Subcutaneous abdominal adipose tissue (tissue), 5 donors: ENCODE data around the gene IDE.
"Not testable (repeated sequence)": the region's sequence is repeated elsewhere in the genome, so short reads cannot be mapped to it uniquely, and the experiment has no call there.

Experiments used
- H3K27ac ChIP-seq: one replicate; pipeline ENCODE4 v1.7.0; 2013; ENCODE audit warnings: low read depth, mild to moderate bottlenecking, inconsistent platforms, low read length, moderate library complexity
- H3K27me3 ChIP-seq, 5 donors: one replicate each; pipeline ENCODE4 v1.7.0; 2013; ENCODE audit warnings: low read length in 5 of 5, inconsistent platforms in 1 of 5; ENCODE audit not compliant: control insufficient read depth in 5 of 5, insufficient read depth in 4 of 5
- H3K36me3 ChIP-seq, 5 donors: one replicate each; pipeline ENCODE4 v1.7.0; 2013; ENCODE audit warnings: low read length in 5 of 5; ENCODE audit not compliant: control insufficient read depth in 5 of 5, insufficient read depth in 5 of 5
- H3K4me1 ChIP-seq, 5 donors: one replicate each; pipeline ENCODE4 v1.7.0; 2013; ENCODE audit warnings: low read length in 5 of 5, mild to moderate bottlenecking in 3 of 5, moderate library complexity in 1 of 5; ENCODE audit not compliant: control insufficient read depth in 5 of 5, insufficient read depth in 5 of 5
- H3K4me3 ChIP-seq, 5 donors: one replicate each; pipeline ENCODE4 v1.7.0; 2013; ENCODE audit warnings: low read length in 5 of 5, low read depth in 1 of 5
- H3K9ac ChIP-seq, 5 donors: one replicate each; pipeline ENCODE4 v1.7.0; 2013; ENCODE audit warnings: low read length in 5 of 5, mild to moderate bottlenecking in 4 of 5, moderate library complexity in 3 of 5
- H3K9me3 ChIP-seq, 5 donors: one replicate each; pipeline ENCODE4 v1.7.0; 2013; ENCODE audit warnings: low read length in 5 of 5; ENCODE audit not compliant: control insufficient read depth in 5 of 5
- donor health status: healthy.
- donor health status: healthy.
- donor health status: healthy.
- donor health status: healthy.
- donor health status: healthy.

Gene IDE

GRCh38 chr10:92470026-92470425 is 103.9 kb downstream of the IDE start:
- no peaks in the 10 kb centered on the region for H3K4me1 ChIP-seq
- no peak overlapping the region for H3K27ac ChIP-seq
- peaks cover 39 to 62% (median 44%) of the 10 kb centered on the region in 5 donors for H3K36me3 ChIP-seq
- H3K27me3 ChIP-seq, result no peaks in the 10 kb centered on the region
- H3K9me3 ChIP-seq, result no peaks in the 10 kb centered on the region
- H3K4me3 ChIP-seq, result no peak overlapping the region
- no peak overlapping the region for H3K9ac ChIP-seq

GRCh38 chr10:92464364-92464763 is 109.5 kb downstream of the IDE start:
- Histone ChIP-seq H3K27me3 (no peaks in the 10 kb centered on the region), H3K36me3 (peaks cover 49 to 88% (median 71%) of the 10 kb centered on the region in 5 donors), H3K9me3 (no peaks in the 10 kb centered on the region), H3K9ac (no peak overlapping the region), H3K27ac (no peak overlapping the region), H3K4me3 (no peak overlapping the region), H3K4me1 (no peaks in the 10 kb centered on the region)

- H3K36me3 ChIP-seq, result peaks cover 43 to 88% (median 68%) of the 10 kb centered on the region in 5 donors
- H3K4me1 ChIP-seq, result no peaks in the 10 kb centered on the region
- no peak overlapping the region for H3K9ac ChIP-seq
- H3K4me3 ChIP-seq, result no peak overlapping the region
- no peak overlapping the region for H3K27ac ChIP-seq
- no peaks in the 10 kb centered on the region for H3K27me3 ChIP-seq
- H3K9me3 ChIP-seq, result no peaks in the 10 kb centered on the region
Observed at GRCh38 chr10:92463582-92463981, 110.3 kb downstream of the IDE start.

- H3K9ac ChIP-seq, H3K27ac ChIP-seq, H3K9me3 ChIP-seq, H3K27me3 ChIP-seq, H3K4me3 ChIP-seq, H3K4me1 ChIP-seq: not testable (repeated sequence)
- peaks cover 38 to 75% (median 49%) of the 10 kb centered on the region in 5 donors for H3K36me3 ChIP-seq
Observed at GRCh38 chr10:92454955-92455354, 118.9 kb downstream of the IDE start.

- H3K4me3 ChIP-seq, result no peak overlapping the region
- no peaks in the 10 kb centered on the region for H3K4me1 ChIP-seq
- no peak overlapping the region for H3K9ac ChIP-seq
- no peaks in the 10 kb centered on the region for H3K9me3 ChIP-seq
- peaks cover 34 to 60% (median 43%) of the 10 kb centered on the region in 5 donors for H3K36me3 ChIP-seq
- H3K27me3 ChIP-seq, result no peaks in the 10 kb centered on the region
- H3K27ac ChIP-seq, result no peak overlapping the region
Observed at GRCh38 chr10:92452313-92452712, 121.6 kb downstream of the IDE start.

GRCh38 chr10:92451431-92451830 is 122.5 kb downstream of the IDE start:
- Histone ChIP-seq H3K4me1 (no peaks in the 10 kb centered on the region), H3K4me3 (no peak overlapping the region), H3K9ac (no peak overlapping the region), H3K9me3 (no peaks in the 10 kb centered on the region), H3K36me3 (peaks cover 33 to 55% (median 41%) of the 10 kb centered on the region in 5 donors), H3K27ac (no peak overlapping the region), H3K27me3 (no peaks in the 10 kb centered on the region)

GRCh38 chr10:92450896-92451295 is 123.0 kb downstream of the IDE start:
- H3K36me3 ChIP-seq, result peaks cover 27 to 50% (median 36%) of the 10 kb centered on the region in 5 donors
- no peaks in the 10 kb centered on the region for H3K9me3 ChIP-seq
- H3K4me1 ChIP-seq, result no peaks in the 10 kb centered on the region
- no peak overlapping the region for H3K9ac ChIP-seq
- H3K4me3 ChIP-seq, result no peak overlapping the region
- H3K27ac ChIP-seq, result no peak overlapping the region
- no peaks in the 10 kb centered on the region for H3K27me3 ChIP-seq

- Histone ChIP-seq H3K36me3 (no peaks in the 10 kb centered on the region), H3K9me3 (no peaks in the 10 kb centered on the region), H3K27me3 (no peaks in the 10 kb centered on the region), H3K4me1 (no peaks in the 10 kb centered on the region), H3K27ac (no peak overlapping the region), H3K9ac (no peak overlapping the region), H3K4me3 (no peak overlapping the region)
Observed at GRCh38 chr10:92440578-92440977, 133.3 kb downstream of the IDE start.

GRCh38 chr10:92438220-92438619 is 135.7 kb downstream of the IDE start:
- Histone ChIP-seq H3K9ac (no peak overlapping the region), H3K9me3 (no peaks in the 10 kb centered on the region), H3K36me3 (no peaks in the 10 kb centered on the region), H3K4me1 (peaks cover 0 to under 1% (median 0%) of the 10 kb centered on the region in 5 donors), H3K27ac (no peak overlapping the region), H3K27me3 (no peaks in the 10 kb centered on the region), H3K4me3 (no peak overlapping the region)

GRCh38 chr10:92436611-92437010 is 137.3 kb downstream of the IDE start:
- peaks cover 0 to 17% (median 4%) of the 10 kb centered on the region in 5 donors for H3K4me1 ChIP-seq
- no peaks in the 10 kb centered on the region for H3K9me3 ChIP-seq
- H3K9ac ChIP-seq, result no peak overlapping the region
- no peak overlapping the region for H3K27ac ChIP-seq
- H3K36me3 ChIP-seq, result no peaks in the 10 kb centered on the region
- H3K27me3 ChIP-seq, result no peaks in the 10 kb centered on the region
- H3K4me3 ChIP-seq, result no peak overlapping the region

GRCh38 chr10:92436065-92436464 is 137.8 kb downstream of the IDE start:
- H3K27me3 ChIP-seq, H3K36me3 ChIP-seq: not testable (repeated sequence)

More at GRCh38 chr10:92436065-92436464, 137.8 kb downstream of the IDE start:
- H3K9me3 ChIP-seq, H3K4me3 ChIP-seq, H3K9ac ChIP-seq, H3K27ac ChIP-seq: not testable (repeated sequence)
- H3K4me1 ChIP-seq, result peaks cover 0 to 18% (median 6%) of the 10 kb centered on the region in 5 donors
